Esophagus muscularis mucosa (tissue), 3 donors: ENCODE measurements around the gene NELL1.

Experiments used
- CTCF ChIP-seq, 3 experiments: fragments of 200-600 bp in 2 of 3; fragments of 450-650 bp in 1 of 3; sonication (generic) in 2 of 3; IDR thresholded peaks; one replicate each; pipeline ENCODE4 v1.5.1; 2017 to 2019; ENCODE audit warnings: antibody characterized with exemption in 3 of 3, mild to moderate bottlenecking in 2 of 3, moderate library complexity in 1 of 3
- POLR2A ChIP-seq: fragments of 450-650 bp; IDR thresholded peaks from one replicate; pipeline ENCODE4 v1.6.1; 2017; ENCODE audit warnings: antibody characterized with exemption, moderate library complexity, mild to moderate bottlenecking, low read depth
- POLR2AphosphoS5 ChIP-seq, 2 donors: sonication (generic); formaldehyde crosslinking; IDR thresholded peaks; one replicate each; pipeline ENCODE4 v1.6.1; 2017; ENCODE audit warnings: antibody characterized with exemption in 2 of 2

- no peak for TF ChIP-seq POLR2AphosphoS5 (IDR thresholded peaks at IDR 0.05)
- TF ChIP-seq CTCF (IDR thresholded peaks at IDR 0.05), result no peak
- TF ChIP-seq POLR2A, result no peak
These were observed 884.9 kb downstream of the NELL1 start for GRCh38 chr11:21554284-21554683.
